K562 (cell line): ENCODE data around the gene SLC39A13. TPM values are rescaled to one million over a fixed set of nuclear protein-coding genes. Genes with fewer than 3 reads are reported as not detected.
A peak's percentile ranks its signal among the peaks of the same experiment; 100 is the strongest.

Source experiments
- E2F6 ChIP-seq, 2 experiments: IDR thresholded peaks; 2 replicates each; pipeline ENCODE4 v1.6.1; 2011; ENCODE audit warnings: borderline replicate concordance in 1 of 2, control low read depth in 1 of 2, low read depth in 1 of 2, low read length in 1 of 2, mild to moderate bottlenecking in 1 of 2, mixed read lengths in 1 of 2, moderate library complexity in 1 of 2; ENCODE audit not compliant: insufficient read depth in 1 of 2, insufficient read length in 1 of 2, poor library complexity in 1 of 2, severe bottlenecking in 1 of 2; ENCODE audit errors: extremely low read depth in 1 of 2
- FOSL1 ChIP-seq: fragments of 200-800 bp; sonication (Bioruptor generic); conservative IDR thresholded peaks from 2 replicates; pipeline ENCODE4 v1.6.1; 2016; ENCODE audit warnings: missing genetic modification characterization, missing compliant biosample characterization
- FOXA3 ChIP-seq, 2 experiments: fragments of 450-650 bp in 1 of 2; sonication (generic) in 1 of 2; formaldehyde crosslinking; IDR thresholded peaks in 1 of 2; conservative IDR thresholded peaks in 1 of 2; 2 replicates each; pipeline versions ENCODE4 v1.4.0 to v1.8.0; 2020 to 2022; ENCODE audit warnings: mild to moderate bottlenecking in 2 of 2, missing genetic modification reagents in 1 of 2
- GABPA ChIP-seq: fragments of 200-800 bp; sonication (Bioruptor generic); conservative IDR thresholded peaks from 2 replicates; pipeline ENCODE4 v1.6.1; 2016; ENCODE audit warnings: low read depth, missing genetic modification characterization, missing compliant biosample characterization
- HDAC1 ChIP-seq, 2 experiments: fragments of 450-650 bp; IDR thresholded peaks; 2 replicates each; pipeline ENCODE4 v1.6.1; 2016 to 2017; ENCODE audit warnings: inconsistent platforms in 1 of 2, mild to moderate bottlenecking in 1 of 2, moderate library complexity in 1 of 2
- MAZ ChIP-seq, 2 experiments: fragments of 450-650 bp in 1 of 2; sonication (generic) in 1 of 2; formaldehyde crosslinking; IDR thresholded peaks in 1 of 2; conservative IDR thresholded peaks in 1 of 2; 2 replicates each; pipeline versions ENCODE4 v1.4.0 to v1.5.0; 2020; ENCODE audit warnings: mild to moderate bottlenecking in 1 of 2, missing genetic modification reagents in 1 of 2
- MLLT1 ChIP-seq, 2 experiments: fragments of 450-650 bp; IDR thresholded peaks; 2 replicates each; pipeline ENCODE4 v1.6.1; 2016
- NR3C1 ChIP-seq: sonication (generic); formaldehyde crosslinking; IDR thresholded peaks from 2 replicates; pipeline ENCODE4 v1.8.1; 2022; ENCODE audit warnings: missing genetic modification reagents
- SIN3A ChIP-seq, 2 experiments: fragments of 150-350 bp in 1 of 2; IDR thresholded peaks; 2 replicates each; pipeline ENCODE4 v1.6.1; 2011 to 2016; ENCODE audit warnings: borderline replicate concordance in 2 of 2, low read depth in 2 of 2, low read length in 2 of 2, mild to moderate bottlenecking in 2 of 2, moderate library complexity in 2 of 2; ENCODE audit not compliant: control insufficient read depth in 1 of 2
- TAL1 ChIP-seq: fragments of 450-650 bp; IDR thresholded peaks from 2 replicates; pipeline ENCODE4 v1.6.1; 2016; ENCODE audit warnings: mild to moderate bottlenecking
- TEAD4 ChIP-seq, 2 experiments: sonication (generic) in 1 of 2; formaldehyde crosslinking in 1 of 2; IDR thresholded peaks; 2 replicates each; pipeline versions ENCODE4 v1.6.1 to v1.8.0; 2012 to 2022; ENCODE audit warnings: borderline replicate concordance in 1 of 2, inconsistent platforms in 1 of 2, low read length in 1 of 2, mild to moderate bottlenecking in 1 of 2, missing genetic modification reagents in 1 of 2
- ZNF217 ChIP-seq: sonication (generic); formaldehyde crosslinking; IDR thresholded peaks from 2 replicates; pipeline ENCODE4 v1.8.0; 2022; ENCODE audit warnings: mild to moderate bottlenecking, missing genetic modification reagents
- polyA plus RNA-seq, 8 experiments: library from polyadenylated mRNA; depleted of rRNA in 4 of 8; stranded (reverse) in 5 of 8; unstranded in 3 of 8; fragments of >200 nt; fragmentation: Nextera tagmentation in 2 of 8; fragmentation: Illumina TruSeq in 1 of 8; extraction: Ambion mirVana in 2 of 8; extraction: Trizol in 1 of 8; gene quantifications; 2 replicates each; pipeline versions ENCODE4 v1.2.1 to v1.2.3, GENCODE V29; 2011 to 2014; ENCODE audit warnings: inconsistent platforms in 1 of 8, missing spikeins in 1 of 8
- total RNA-seq, 7 experiments: library from RNA; depleted of rRNA in 6 of 7; stranded (reverse); fragments of >200 nt in 6 of 7; fragmentation: Illumina TruSeq in 2 of 7; extraction: Trizol in 2 of 7; gene quantifications; 2 replicates each; pipeline versions ENCODE4 v1.2.1 to v1.2.3, GENCODE V29; 2011 to 2021; ENCODE audit warnings: low replicate concordance in 1 of 7
- TF ChIP-seq, protein P1 (sequence below): fragments of 450-650 bp; IDR thresholded peaks from 2 replicates; pipeline ENCODE4 v1.6.1; 2017; ENCODE audit warnings: antibody characterized with exemption, mild to moderate bottlenecking
- TF ChIP-seq, protein P2 (sequence below): sonication (generic); formaldehyde crosslinking; IDR thresholded peaks from 2 replicates; pipeline ENCODE4 v1.8.0; 2022; ENCODE audit warnings: mild to moderate bottlenecking, missing genetic modification reagents, borderline replicate concordance

The SLC39A13 gene
- total and polyA plus RNA-seq, 9 of the 15 experiments (the other 6 are each of a cell fraction or from before 2014, with no cell fraction given) = 0.17 to 15.9 (median 3.2) TPM

GRCh38 chr11:47399860-47400767 lies 8.3 kb upstream of the SLC39A13 start (continued):
- TF ChIP-seq FOXA3 (CRISPR knock-in tag; conservative IDR thresholded peaks at IDR 0.05 in 1 of 2, IDR thresholded peaks at IDR 0.05 in 1 of 2) (no peak), TEAD4 (IDR thresholded peaks at IDR 0.05; ENCODE audit: low read length) (peak; percentile 50; the same call in 1 of the 2 replicates), TEAD4 (CRISPR knock-in tag; IDR thresholded peaks at IDR 0.05; ENCODE audit: borderline replicate concordance) (no peak), GABPA (tag) (peak; percentile 60; the same call in 1 of the 2 replicates), TAL1 (peak; percentile 21; the same call in 1 of the 2 replicates), NR3C1 (CRISPR knock-in tag) (no peak), MLLT1 (IDR thresholded peaks at IDR 0.05) (no peak), MAZ (CRISPR knock-in tag; conservative IDR thresholded peaks at IDR 0.05 in 1 of 2, IDR thresholded peaks at IDR 0.05 in 1 of 2) (peak in 1 of 2 experiments; percentile 45; a peak in 2 of 4 replicates), FOSL1 (tag) (no peak), ZNF217 (CRISPR knock-in tag) (no peak), HDAC1 (IDR thresholded peaks at IDR 0.05) (peak in 1 of 2 experiments; percentile 50; a peak in 1 of 4 replicates), SIN3A (IDR thresholded peaks at IDR 0.05; ENCODE audit: borderline replicate concordance in 2 of 2, control insufficient read depth in 1 of 2, low read depth in 2 of 2, low read length in 2 of 2) (no peak), E2F6 (IDR thresholded peaks at IDR 0.05; ENCODE audit: borderline replicate concordance in 1 of 2, extremely low read depth in 1 of 2, insufficient read depth in 1 of 2, insufficient read length in 1 of 2, low read depth in 1 of 2, low read length in 1 of 2, poor library complexity in 1 of 2, severe bottlenecking in 1 of 2) (no peak)
- TF ChIP-seq, protein P1, sequence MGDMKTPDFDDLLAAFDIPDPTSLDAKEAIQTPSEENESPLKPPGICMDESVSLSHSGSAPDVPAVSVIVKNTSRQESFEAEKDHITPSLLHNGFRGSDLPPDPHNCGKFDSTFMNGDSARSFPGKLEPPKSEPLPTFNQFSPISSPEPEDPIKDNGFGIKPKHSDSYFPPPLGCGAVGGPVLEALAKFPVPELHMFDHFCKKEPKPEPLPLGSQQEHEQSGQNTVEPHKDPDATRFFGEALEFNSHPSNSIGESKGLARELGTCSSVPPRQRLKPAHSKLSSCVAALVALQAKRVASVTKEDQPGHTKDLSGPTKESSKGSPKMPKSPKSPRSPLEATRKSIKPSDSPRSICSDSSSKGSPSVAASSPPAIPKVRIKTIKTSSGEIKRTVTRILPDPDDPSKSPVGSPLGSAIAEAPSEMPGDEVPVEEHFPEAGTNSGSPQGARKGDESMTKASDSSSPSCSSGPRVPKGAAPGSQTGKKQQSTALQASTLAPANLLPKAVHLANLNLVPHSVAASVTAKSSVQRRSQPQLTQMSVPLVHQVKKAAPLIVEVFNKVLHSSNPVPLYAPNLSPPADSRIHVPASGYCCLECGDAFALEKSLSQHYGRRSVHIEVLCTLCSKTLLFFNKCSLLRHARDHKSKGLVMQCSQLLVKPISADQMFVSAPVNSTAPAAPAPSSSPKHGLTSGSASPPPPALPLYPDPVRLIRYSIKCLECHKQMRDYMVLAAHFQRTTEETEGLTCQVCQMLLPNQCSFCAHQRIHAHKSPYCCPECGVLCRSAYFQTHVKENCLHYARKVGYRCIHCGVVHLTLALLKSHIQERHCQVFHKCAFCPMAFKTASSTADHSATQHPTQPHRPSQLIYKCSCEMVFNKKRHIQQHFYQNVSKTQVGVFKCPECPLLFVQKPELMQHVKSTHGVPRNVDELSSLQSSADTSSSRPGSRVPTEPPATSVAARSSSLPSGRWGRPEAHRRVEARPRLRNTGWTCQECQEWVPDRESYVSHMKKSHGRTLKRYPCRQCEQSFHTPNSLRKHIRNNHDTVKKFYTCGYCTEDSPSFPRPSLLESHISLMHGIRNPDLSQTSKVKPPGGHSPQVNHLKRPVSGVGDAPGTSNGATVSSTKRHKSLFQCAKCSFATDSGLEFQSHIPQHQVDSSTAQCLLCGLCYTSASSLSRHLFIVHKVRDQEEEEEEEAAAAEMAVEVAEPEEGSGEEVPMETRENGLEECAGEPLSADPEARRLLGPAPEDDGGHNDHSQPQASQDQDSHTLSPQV = peak; percentile 23; the same call in 1 of the 2 replicates
- TF ChIP-seq, protein P2, sequence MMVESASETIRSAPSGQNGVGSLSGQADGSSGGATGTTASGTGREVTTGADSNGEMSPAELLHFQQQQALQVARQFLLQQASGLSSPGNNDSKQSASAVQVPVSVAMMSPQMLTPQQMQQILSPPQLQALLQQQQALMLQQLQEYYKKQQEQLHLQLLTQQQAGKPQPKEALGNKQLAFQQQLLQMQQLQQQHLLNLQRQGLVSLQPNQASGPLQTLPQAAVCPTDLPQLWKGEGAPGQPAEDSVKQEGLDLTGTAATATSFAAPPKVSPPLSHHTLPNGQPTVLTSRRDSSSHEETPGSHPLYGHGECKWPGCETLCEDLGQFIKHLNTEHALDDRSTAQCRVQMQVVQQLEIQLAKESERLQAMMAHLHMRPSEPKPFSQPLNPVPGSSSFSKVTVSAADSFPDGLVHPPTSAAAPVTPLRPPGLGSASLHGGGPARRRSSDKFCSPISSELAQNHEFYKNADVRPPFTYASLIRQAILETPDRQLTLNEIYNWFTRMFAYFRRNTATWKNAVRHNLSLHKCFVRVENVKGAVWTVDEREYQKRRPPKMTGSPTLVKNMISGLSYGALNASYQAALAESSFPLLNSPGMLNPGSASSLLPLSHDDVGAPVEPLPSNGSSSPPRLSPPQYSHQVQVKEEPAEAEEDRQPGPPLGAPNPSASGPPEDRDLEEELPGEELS (CRISPR knock-in tag) = no peak
